K562 (cell line): ENCODE data around the gene CRADD. TPM values are rescaled to one million over a fixed set of nuclear protein-coding genes. Genes with fewer than 3 reads are reported as not detected.

ENCODE experiments used
- ATAC-seq: fragments of 200-7000 bp; cut with Tn5 transposase; 3 replicates; pipeline ENCODE4 v1.9.1; 2020; ENCODE audit warnings: moderate library complexity
- BruUV-seq: library from RNA; stranded (reverse); fragments of 400-500 nt; replicated peaks from 2 replicates; lab custom pipeline; 2021; lab: Mats Ljungman, UMichigan
- CTCF ChIA-PET: fragments of 300-600 bp; formaldehyde crosslinking; extraction: SDS; loops from one replicate; lab custom pipeline; 2021; ENCODE audit warnings: low intra/inter-chr PET ratio; lab: Yijun Ruan, JAX
- POLR2A ChIA-PET: fragments of 300-600, 350-650 bp; sonication (Branson Sonifier 250); formaldehyde crosslinking; extraction: SDS; loops from one replicate; lab custom pipeline; 2021; ENCODE audit warnings: antibody characterized with exemption, inconsistent platforms; lab: Yijun Ruan, JAX
- DNase-seq, 4 experiments: peaks; one replicate each; pipeline versions ENCODE4 v3.0.0 to v3.0.0-alpha.2; 2011 to 2018; ENCODE audit warnings: low spot score in 3 of 4, mixed read lengths in 3 of 4; ENCODE audit errors: extremely low read depth in 1 of 4
- FAIRE-seq: peaks from 2 replicates; lab custom pipeline; 2011; peaks lifted over from hg19 to GRCh38; lab: Jason Lieb, UNC
- H2AFZ ChIP-seq: 2 replicates; pipeline ENCODE4 v1.6.0; 2011; ENCODE audit warnings: low read depth, low read length, control low read depth, inconsistent platforms
- H3K27ac ChIP-seq: fragments of 200-600 bp; 3 replicates; pipeline ENCODE4 v1.8.0; 2011; ENCODE audit warnings: low read depth, mild to moderate bottlenecking, control low read depth, inconsistent platforms, low read length, moderate library complexity, mixed read lengths; ENCODE audit errors: extremely low read depth
- H3K27me3 ChIP-seq, 2 experiments: fragments of 300-600 bp in 1 of 2; 2 replicates in 1 of 2; 3 replicates in 1 of 2; pipeline versions ENCODE4 v1.6.0 to v1.8.0; 2011; ENCODE audit warnings: inconsistent platforms in 2 of 2, low read length in 2 of 2, mild to moderate bottlenecking in 1 of 2, mixed read lengths in 1 of 2, moderate library complexity in 1 of 2; ENCODE audit not compliant: control insufficient read depth in 2 of 2, insufficient read depth in 2 of 2
- H3K36me3 ChIP-seq: fragments of 300-600 bp; 3 replicates; pipeline ENCODE4 v1.8.0; 2011; ENCODE audit warnings: mild to moderate bottlenecking, low read length, inconsistent platforms; ENCODE audit not compliant: control insufficient read depth, insufficient read depth
- H3K4me1 ChIP-seq, 2 experiments: fragments of 200-600 bp in 1 of 2; replicated peaks in 1 of 2; 2 replicates in 1 of 2; 3 replicates in 1 of 2; pipeline versions ENCODE4 v1.5.1 to v1.8.0; 2011; ENCODE audit warnings: inconsistent platforms in 2 of 2, low read length in 2 of 2, mild to moderate bottlenecking in 1 of 2, mixed read lengths in 1 of 2, moderate library complexity in 1 of 2; ENCODE audit not compliant: control insufficient read depth in 2 of 2, insufficient read depth in 2 of 2
- H3K4me2 ChIP-seq: 2 replicates; pipeline ENCODE4 v1.6.1; 2011; ENCODE audit warnings: low read length, control low read depth, inconsistent platforms, mixed read lengths; ENCODE audit not compliant: insufficient read depth
- H3K4me3 ChIP-seq: fragments of 200-600 bp; sonication (generic), shearing (Covaris generic); 2 replicates; pipeline ENCODE4 v1.5.1; 2016; ENCODE audit warnings: control low read depth, inconsistent platforms
- H3K79me2 ChIP-seq: fragments of 200-600 bp; 3 replicates; pipeline ENCODE4 v1.8.0; 2011; ENCODE audit warnings: low read length, inconsistent platforms; ENCODE audit not compliant: control insufficient read depth, insufficient read depth
- H3K9ac ChIP-seq, 2 experiments: 2 replicates each; pipeline versions ENCODE4 v1.6.0 to v1.6.1; 2011; ENCODE audit warnings: low read depth in 2 of 2, low read length in 2 of 2, control low read depth in 1 of 2, inconsistent platforms in 1 of 2, mild to moderate bottlenecking in 1 of 2, mixed read lengths in 1 of 2; ENCODE audit not compliant: insufficient read depth in 1 of 2
- H3K9me1 ChIP-seq: one replicate; pipeline ENCODE4 v1.6.0; 2011; ENCODE audit warnings: inconsistent platforms, mild to moderate bottlenecking, low read length, moderate library complexity; ENCODE audit not compliant: control insufficient read depth, insufficient read depth
- H3K9me3 ChIP-seq: replicated peaks from 2 replicates; pipeline ENCODE4 v1.5.1; 2011; ENCODE audit warnings: low read depth, low read length, inconsistent platforms; ENCODE audit not compliant: control insufficient read depth, insufficient read depth
- H4K20me1 ChIP-seq: replicated peaks from 2 replicates; pipeline ENCODE4 v1.6.1; 2011; ENCODE audit warnings: low read length, inconsistent platforms, mixed read lengths; ENCODE audit not compliant: control insufficient read depth, insufficient read depth
- COPS2 ChIP-seq: fragments of 450-650 bp; conservative IDR thresholded peaks from 2 replicates; pipeline ENCODE4 v1.6.1; 2016; ENCODE audit warnings: mild to moderate bottlenecking, moderate library complexity
- KDM1A ChIP-seq, 2 experiments: fragments of 450-650 bp; IDR thresholded peaks; 2 replicates each; pipeline ENCODE4 v1.6.1; 2016; ENCODE audit warnings: mild to moderate bottlenecking in 2 of 2
- NBN ChIP-seq: fragments of 450-650 bp; IDR thresholded peaks from 2 replicates; pipeline ENCODE4 v1.6.1; 2016; ENCODE audit warnings: low read depth, mild to moderate bottlenecking
- NFE2L1 ChIP-seq: fragments of 450-650 bp; IDR thresholded peaks from 2 replicates; pipeline ENCODE4 v1.6.1; 2016; ENCODE audit warnings: missing genetic modification characterization, low read depth, mild to moderate bottlenecking, missing compliant biosample characterization, moderate library complexity, borderline replicate concordance
- SREBF2 ChIP-seq: sonication (generic); formaldehyde crosslinking; IDR thresholded peaks from 2 replicates; pipeline ENCODE4 v1.4.0; 2020; ENCODE audit warnings: mild to moderate bottlenecking, missing genetic modification reagents
- TCF3 ChIP-seq: sonication (generic); formaldehyde crosslinking; IDR thresholded peaks from 2 replicates; pipeline ENCODE4 v1.4.0; 2020; ENCODE audit warnings: mild to moderate bottlenecking, missing genetic modification reagents
- TEAD1 ChIP-seq, 2 experiments: fragments of 450-650 bp in 1 of 2; sonication (generic) in 1 of 2; formaldehyde crosslinking; IDR thresholded peaks; 2 replicates each; pipeline versions ENCODE4 v1.4.0 to v1.8.0; 2020 to 2022; ENCODE audit warnings: mild to moderate bottlenecking in 2 of 2, missing genetic modification reagents in 1 of 2
- TRIM24 ChIP-seq, 2 experiments: fragments of 450-650 bp; IDR thresholded peaks; 2 replicates each; pipeline ENCODE4 v1.6.1; 2016
- XRCC4 ChIP-seq: IDR thresholded peaks from one replicate; pipeline ENCODE4 v1.6.1; 2011; ENCODE audit not compliant: insufficient read depth, insufficient read length; ENCODE audit errors: extremely low read depth
- ZFP1 ChIP-seq: fragments of 450-650 bp; formaldehyde crosslinking; IDR thresholded peaks from 2 replicates; pipeline ENCODE4 v1.4.0; 2020; ENCODE audit warnings: mild to moderate bottlenecking, mixed read lengths
- ZNF121 ChIP-seq: sonication (generic); formaldehyde crosslinking; conservative IDR thresholded peaks from 2 replicates; pipeline ENCODE4 v1.8.0; 2022; ENCODE audit warnings: missing genetic modification reagents
- ZNF408 ChIP-seq: fragments of 250-450 bp; sonication (Bioruptor Pico); IDR thresholded peaks from 2 replicates; pipeline ENCODE4 v1.4.0; 2020; ENCODE audit warnings: low read depth, mild to moderate bottlenecking, moderate library complexity
- ZNF644 ChIP-seq: fragments of 200-800 bp; sonication (Bioruptor generic); IDR thresholded peaks from 2 replicates; pipeline ENCODE4 v1.6.1; 2016; ENCODE audit warnings: low read depth, missing genetic modification characterization, missing compliant biosample characterization
- WGBS: fragments of 100-300 bp; shearing (Covaris generic); methylation state at CpG from one replicate; pipeline ENCODE4 v1.1.6; 2016; ENCODE audit warnings: low coverage, mixed read lengths; ENCODE audit not compliant: insufficient coverage; ENCODE audit errors: missing lambda C conversion rate; 5-methylcytosine and 5-hydroxymethylcytosine counted together
- in situ Hi-C: fragments of 300-500 bp; cut with MboI; formaldehyde crosslinking; loops from 4 replicates; pipeline ENCODE4 v1.15.0; 2018; ENCODE audit warnings: inconsistent platforms, mixed read lengths
- intact Hi-C: fragments of 100-400 bp; cut with micrococcal nuclease; formaldehyde crosslinking; loops from 2 replicates; pipeline ENCODE4 v1.14.2; 2022
- polyA plus RNA-seq, 8 experiments: library from polyadenylated mRNA; depleted of rRNA in 4 of 8; stranded (reverse) in 5 of 8; unstranded in 3 of 8; fragments of >200 nt; fragmentation: Nextera tagmentation in 2 of 8; fragmentation: Illumina TruSeq in 1 of 8; extraction: Ambion mirVana in 2 of 8; extraction: Trizol in 1 of 8; gene quantifications; 2 replicates each; pipeline versions ENCODE4 v1.2.1 to v1.2.3, GENCODE V29; 2011 to 2014; ENCODE audit warnings: inconsistent platforms in 1 of 8, missing spikeins in 1 of 8
- total RNA-seq, 7 experiments: library from RNA; depleted of rRNA in 6 of 7; stranded (reverse); fragments of >200 nt in 6 of 7; fragmentation: Illumina TruSeq in 2 of 7; extraction: Trizol in 2 of 7; gene quantifications; 2 replicates each; pipeline versions ENCODE4 v1.2.1 to v1.2.3, GENCODE V29; 2011 to 2021; ENCODE audit warnings: low replicate concordance in 1 of 7
- TF ChIP-seq, protein P1 (sequence below): sonication (generic); formaldehyde crosslinking; IDR thresholded peaks from 2 replicates; pipeline ENCODE4 v1.8.0; 2022; ENCODE audit warnings: missing genetic modification reagents, mild to moderate bottlenecking, borderline replicate concordance
- TF ChIP-seq, protein P2 (sequence below): fragments of 250-450 bp; sonication (Bioruptor Pico); IDR thresholded peaks from 2 replicates; pipeline ENCODE4 v1.8.0; 2021; ENCODE audit warnings: moderate library complexity, mild to moderate bottlenecking, inconsistent platforms
- TF ChIP-seq, protein P3 (sequence below): fragments of 450-650 bp; IDR thresholded peaks from 2 replicates; pipeline ENCODE4 v1.7.0; 2016; ENCODE audit warnings: borderline replicate concordance
- TF ChIP-seq, protein P4 (sequence below): fragments of 450-650 bp; IDR thresholded peaks from 2 replicates; pipeline ENCODE4 v1.6.1; 2016; ENCODE audit warnings: mild to moderate bottlenecking

The CRADD gene
- total and polyA plus RNA-seq, 9 of the 15 experiments (the other 6 are each of a cell fraction or from before 2014, with no cell fraction given) = 20.5 to 41.1 (median 25.9) TPM

DNA sequence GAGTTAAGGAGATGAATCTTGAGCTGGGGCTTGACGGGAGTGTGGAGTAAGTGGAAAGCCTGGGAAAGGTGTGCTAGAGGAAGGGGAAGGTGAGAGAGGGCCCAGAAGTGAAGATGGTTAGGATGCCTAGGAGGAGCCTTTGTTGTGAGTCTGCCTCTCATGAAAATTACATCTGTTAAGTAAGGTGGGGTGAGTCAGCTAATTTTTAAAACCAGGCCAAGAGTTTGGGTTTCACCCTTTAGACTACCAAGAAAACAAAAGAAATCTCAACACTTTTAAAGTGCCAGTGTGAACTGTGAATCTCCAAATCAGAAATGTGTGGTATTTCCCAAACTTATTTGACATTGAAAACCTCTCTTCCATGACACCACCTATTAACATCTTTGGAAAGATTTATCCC lies 185.2 kb downstream of the CRADD start (continued):
- TF ChIP-seq, protein P1, sequence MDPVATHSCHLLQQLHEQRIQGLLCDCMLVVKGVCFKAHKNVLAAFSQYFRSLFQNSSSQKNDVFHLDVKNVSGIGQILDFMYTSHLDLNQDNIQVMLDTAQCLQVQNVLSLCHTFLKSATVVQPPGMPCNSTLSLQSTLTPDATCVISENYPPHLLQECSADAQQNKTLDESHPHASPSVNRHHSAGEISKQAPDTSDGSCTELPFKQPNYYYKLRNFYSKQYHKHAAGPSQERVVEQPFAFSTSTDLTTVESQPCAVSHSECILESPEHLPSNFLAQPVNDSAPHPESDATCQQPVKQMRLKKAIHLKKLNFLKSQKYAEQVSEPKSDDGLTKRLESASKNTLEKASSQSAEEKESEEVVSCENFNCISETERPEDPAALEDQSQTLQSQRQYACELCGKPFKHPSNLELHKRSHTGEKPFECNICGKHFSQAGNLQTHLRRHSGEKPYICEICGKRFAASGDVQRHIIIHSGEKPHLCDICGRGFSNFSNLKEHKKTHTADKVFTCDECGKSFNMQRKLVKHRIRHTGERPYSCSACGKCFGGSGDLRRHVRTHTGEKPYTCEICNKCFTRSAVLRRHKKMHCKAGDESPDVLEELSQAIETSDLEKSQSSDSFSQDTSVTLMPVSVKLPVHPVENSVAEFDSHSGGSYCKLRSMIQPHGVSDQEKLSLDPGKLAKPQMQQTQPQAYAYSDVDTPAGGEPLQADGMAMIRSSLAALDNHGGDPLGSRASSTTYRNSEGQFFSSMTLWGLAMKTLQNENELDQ (CRISPR knock-in tag) = no peak
- no peak for TF ChIP-seq XRCC4
- TF ChIP-seq TEAD1 (CRISPR knock-in tag; IDR thresholded peaks at IDR 0.05) = no peak
- TF ChIP-seq NFE2L1 = peak; percentile 37; the same call in 1 of the 2 replicates
- TF ChIP-seq SREBF2 = no peak
- TF ChIP-seq TCF3 (CRISPR knock-in tag) = no peak

DNA sequence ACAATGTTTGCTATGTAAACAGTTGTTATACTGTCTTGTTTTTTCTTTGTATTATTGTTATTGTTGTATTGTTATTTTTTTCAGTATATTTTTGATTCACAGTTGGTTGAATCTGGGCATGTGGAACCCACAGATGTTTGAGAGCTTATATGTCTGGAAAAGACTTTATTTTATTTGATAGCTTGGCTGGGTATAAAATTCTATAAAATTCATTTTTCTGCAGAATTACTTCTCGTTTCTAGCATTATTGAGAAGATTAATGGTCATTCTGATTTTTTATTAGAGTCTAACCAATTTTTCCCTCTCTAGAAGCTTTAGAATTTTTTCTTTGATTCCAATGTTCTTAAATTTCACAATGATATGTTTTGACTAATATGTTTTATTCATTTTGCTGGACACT lies 188.6 kb downstream of the CRADD start:
- intact Hi-C loops (no loop called here), in situ Hi-C loops (no loop called here)
- Histone ChIP-seq H3K4me3 (no peak overlapping the region), H3K36me3 (no peaks in the 10 kb centered on the region), H3K79me2 (no peaks in the 10 kb centered on the region), H3K9ac (no peak overlapping the region), H3K27ac (no peak overlapping the region), H3K4me2 (no peak overlapping the region), H3K9me3 (no peaks in the 10 kb centered on the region; the same call in 1 of the 2 replicates), H2AFZ (no peak overlapping the region), H3K4me1 (no peaks in the 10 kb centered on the region), H3K9me1 (no peaks in the 10 kb centered on the region), H3K27me3 (no peaks in the 10 kb centered on the region), H4K20me1 (no peaks in the 10 kb centered on the region)
- FAIRE-seq (no peak), ATAC-seq (no peak), DNase-seq (no peak)
- POLR2A ChIA-PET = no interaction called here
- WGBS = 50% methylated on average over 1 of the region's 1 CpG
- CTCF ChIA-PET = no interaction called here
- no TSS peak for BruUV-seq
- TF ChIP-seq, protein P2, sequence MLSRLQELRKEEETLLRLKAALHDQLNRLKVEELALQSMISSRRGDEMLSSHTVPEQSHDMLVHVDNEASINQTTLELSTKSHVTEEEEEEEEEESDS (CRISPR knock-in tag) = no peak
- TF ChIP-seq KDM1A (IDR thresholded peaks at IDR 0.05) (no peak), ZNF408 (CRISPR knock-in tag) (no peak), NBN (no peak), COPS2 (no peak), TRIM24 (IDR thresholded peaks at IDR 0.05) (0 out of 4 replicates have a peak, but pooled peaks of 1 of the 2 experiments have one; percentile 11), ZNF121 (CRISPR knock-in tag) (no peak), ZNF644 (no peak), ZFP1 (CRISPR knock-in tag) (peak; percentile 98)
- TF ChIP-seq, protein P3, sequence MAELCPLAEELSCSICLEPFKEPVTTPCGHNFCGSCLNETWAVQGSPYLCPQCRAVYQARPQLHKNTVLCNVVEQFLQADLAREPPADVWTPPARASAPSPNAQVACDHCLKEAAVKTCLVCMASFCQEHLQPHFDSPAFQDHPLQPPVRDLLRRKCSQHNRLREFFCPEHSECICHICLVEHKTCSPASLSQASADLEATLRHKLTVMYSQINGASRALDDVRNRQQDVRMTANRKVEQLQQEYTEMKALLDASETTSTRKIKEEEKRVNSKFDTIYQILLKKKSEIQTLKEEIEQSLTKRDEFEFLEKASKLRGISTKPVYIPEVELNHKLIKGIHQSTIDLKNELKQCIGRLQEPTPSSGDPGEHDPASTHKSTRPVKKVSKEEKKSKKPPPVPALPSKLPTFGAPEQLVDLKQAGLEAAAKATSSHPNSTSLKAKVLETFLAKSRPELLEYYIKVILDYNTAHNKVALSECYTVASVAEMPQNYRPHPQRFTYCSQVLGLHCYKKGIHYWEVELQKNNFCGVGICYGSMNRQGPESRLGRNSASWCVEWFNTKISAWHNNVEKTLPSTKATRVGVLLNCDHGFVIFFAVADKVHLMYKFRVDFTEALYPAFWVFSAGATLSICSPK = no peak
- TF ChIP-seq, protein P4, sequence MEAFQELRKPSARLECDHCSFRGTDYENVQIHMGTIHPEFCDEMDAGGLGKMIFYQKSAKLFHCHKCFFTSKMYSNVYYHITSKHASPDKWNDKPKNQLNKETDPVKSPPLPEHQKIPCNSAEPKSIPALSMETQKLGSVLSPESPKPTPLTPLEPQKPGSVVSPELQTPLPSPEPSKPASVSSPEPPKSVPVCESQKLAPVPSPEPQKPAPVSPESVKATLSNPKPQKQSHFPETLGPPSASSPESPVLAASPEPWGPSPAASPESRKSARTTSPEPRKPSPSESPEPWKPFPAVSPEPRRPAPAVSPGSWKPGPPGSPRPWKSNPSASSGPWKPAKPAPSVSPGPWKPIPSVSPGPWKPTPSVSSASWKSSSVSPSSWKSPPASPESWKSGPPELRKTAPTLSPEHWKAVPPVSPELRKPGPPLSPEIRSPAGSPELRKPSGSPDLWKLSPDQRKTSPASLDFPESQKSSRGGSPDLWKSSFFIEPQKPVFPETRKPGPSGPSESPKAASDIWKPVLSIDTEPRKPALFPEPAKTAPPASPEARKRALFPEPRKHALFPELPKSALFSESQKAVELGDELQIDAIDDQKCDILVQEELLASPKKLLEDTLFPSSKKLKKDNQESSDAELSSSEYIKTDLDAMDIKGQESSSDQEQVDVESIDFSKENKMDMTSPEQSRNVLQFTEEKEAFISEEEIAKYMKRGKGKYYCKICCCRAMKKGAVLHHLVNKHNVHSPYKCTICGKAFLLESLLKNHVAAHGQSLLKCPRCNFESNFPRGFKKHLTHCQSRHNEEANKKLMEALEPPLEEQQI = no peak
